NCI-H128 (cell line): ENCODE measurements around the gene INSYN2B.
"Not testable (repeated sequence)": the region's sequence is repeated elsewhere in the genome, so short reads cannot be mapped to it uniquely, and the experiment has no call there.

Experiments
- DNase-seq: peaks from one replicate; lab custom pipeline; 2025; ENCODE audit not compliant: unreplicated experiment; lab: John Stamatoyannopoulos, UW

The INSYN2B gene

DNA sequence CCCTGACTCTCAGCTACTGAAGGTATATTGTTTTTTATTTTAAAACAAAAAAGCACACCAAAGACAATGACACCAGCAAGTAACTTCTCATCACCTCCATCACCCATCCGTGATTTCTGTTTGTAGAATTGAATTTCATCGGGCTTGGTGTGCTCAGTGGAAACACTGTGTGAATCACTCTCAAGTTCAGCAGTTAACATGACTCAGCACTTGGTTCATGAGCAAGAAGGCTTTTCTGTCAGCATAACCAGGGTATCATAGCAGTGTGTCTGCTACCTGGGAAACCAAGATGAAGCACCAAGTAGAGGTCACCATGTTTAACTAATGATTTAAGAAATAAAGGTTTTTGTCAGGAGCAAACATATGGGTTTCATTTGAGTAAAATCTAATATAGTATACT, 123.7 kb downstream of the INSYN2B start:
- DNase-seq, result no peak

DNA sequence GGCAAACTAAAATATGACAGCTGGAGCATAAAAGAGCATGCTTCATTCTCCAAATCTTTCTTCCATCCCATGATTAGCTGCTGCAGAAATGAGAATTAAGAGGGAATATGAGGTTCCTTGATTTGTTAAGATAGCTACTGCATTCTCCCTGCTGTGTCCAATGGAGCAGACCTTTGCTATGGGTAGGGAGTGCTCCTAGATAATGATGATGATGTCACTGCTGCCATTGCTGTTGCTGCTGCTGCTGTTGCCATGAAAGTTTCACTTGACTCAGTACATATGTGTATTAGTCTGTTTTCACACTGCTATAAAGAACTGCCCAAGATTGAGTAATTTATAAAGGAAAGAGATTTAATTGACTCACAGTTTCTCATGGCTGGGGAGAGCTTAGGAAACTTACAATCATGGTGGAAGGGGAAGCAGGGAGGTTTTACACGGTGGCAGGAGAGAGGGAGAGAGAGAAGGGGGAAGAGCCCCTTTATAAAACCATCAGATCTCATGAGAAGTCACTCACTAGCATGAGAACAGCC, 128.9 kb downstream of the INSYN2B start:
- DNase-seq, result no peak

DNA sequence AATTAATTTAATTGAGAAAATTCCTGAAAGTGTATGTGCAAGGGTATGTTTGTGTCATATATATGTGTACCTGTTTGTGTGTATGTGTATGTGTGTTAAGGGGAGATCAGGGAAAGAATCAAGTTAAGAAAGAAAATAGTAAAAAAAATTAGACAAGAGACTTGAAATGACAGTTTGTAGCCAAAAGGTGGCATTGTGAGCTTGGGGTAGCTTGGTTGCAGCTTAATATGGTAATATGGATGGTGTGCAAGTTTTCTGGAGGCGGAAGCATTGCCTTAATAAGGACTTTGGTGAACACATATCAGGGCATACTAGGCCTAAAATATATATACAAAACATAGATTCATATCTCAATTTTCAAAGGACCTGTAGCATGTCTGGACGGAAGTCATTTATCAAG, 129.9 kb downstream of the INSYN2B start:
- no peak for DNase-seq

DNA sequence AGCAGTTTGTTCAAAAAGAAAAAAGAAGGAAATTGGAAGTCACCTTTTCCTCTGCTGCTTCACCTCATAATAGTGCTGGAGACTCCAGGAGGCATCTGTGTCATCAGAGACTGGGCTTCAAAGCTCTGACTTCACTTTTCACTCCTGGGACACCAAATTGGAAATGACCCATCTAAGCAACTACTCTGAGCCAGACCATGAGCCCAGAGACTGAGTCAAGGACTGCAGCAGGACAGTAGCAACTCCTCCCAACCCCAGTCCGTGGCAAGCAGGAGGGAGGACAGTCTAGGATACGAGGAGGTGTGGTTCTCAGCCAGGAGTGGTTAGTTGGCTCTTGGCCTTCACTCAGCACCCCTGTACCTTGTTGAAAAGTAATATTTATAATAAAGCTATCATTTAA, 131.5 kb downstream of the INSYN2B start:
- no peak for DNase-seq

- DNase-seq, result no peak
Observed at GRCh38 chr5:169848271-169848670, 132.0 kb downstream of the INSYN2B start.

DNA sequence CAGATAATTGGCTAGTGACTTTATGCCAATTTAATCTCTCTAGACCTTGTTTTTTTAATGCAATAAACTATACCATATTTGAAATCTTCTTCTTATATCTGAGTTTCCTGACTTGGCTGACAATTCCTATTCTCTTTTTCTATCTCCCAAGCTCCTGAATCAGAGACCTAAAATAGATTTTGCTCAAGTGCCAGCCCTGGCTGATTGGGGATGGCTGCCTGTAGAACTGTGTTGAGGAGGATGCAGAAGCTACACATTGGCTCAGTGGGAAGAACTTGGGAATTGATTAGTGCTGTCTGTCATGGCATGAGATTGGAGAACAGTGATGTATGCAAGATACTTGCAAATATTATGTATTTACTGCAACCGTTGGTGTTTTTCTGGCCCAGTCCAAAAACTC, 132.8 kb downstream of the INSYN2B start:
- DNase-seq, result no peak

- no peak for DNase-seq
Observed at GRCh38 chr5:169842699-169843098, 137.6 kb downstream of the INSYN2B start.

GRCh38 chr5:169840405-169840804, 139.9 kb downstream of the INSYN2B start:
- no peak for DNase-seq

DNA sequence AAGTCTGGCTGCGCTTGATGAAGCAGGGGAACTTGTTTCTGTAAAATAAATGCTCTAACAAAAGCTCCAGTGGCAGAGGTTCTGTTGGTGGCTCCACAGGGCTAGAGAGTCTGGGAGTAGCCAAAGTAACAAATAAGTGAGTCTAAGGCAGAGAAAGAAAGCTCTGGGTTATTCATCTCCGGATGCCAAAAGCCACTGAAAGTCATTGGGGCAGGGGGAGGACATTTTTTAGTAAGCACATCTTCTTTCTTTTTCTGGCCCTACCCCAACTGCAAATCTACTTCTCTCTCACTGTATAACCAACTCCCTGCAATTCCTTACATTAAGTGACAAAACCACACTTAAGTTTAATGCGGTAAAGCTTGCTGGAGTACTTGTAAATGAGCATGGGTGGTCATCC, 141.6 kb downstream of the INSYN2B start:
- no peak for DNase-seq

GRCh38 chr5:169837686-169838085, 142.6 kb downstream of the INSYN2B start:
- DNase-seq, result no peak

DNA sequence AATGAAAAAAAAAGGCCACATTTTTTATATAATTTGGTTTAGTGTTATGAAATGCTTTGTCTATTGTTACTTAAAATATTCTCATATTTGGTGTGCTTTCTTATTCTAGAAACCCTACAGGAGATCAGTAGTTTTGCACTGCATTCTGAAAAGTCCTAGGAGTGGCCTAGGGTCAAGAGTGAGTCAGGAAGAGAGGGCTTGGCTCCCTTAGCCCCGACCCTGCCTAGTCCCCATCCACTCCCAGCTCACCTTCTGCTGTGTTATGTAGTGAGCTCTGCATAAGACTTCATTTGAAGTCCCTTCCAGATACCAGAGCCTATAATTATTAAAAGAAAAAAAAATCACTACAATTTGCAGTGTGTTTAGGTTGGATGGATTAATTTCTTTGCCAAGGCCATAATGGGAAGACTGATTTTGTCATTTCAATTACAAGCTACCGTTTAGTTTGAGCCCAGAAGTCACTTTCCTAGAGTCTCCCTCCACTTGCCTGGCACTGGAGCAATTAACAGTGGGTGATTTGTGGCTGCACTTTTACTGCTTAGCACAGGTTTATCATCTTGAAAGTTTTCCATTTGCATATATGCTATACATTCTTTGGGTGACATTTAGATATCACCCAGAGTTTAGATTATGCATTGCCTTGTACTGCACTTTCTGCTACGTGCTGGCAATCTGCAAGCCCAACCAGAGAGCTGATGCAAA, 143.3 kb downstream of the INSYN2B start:
- no peak for DNase-seq

GRCh38 chr5:169834540-169834939, 145.8 kb downstream of the INSYN2B start:
- not testable (repeated sequence) for DNase-seq

DNA sequence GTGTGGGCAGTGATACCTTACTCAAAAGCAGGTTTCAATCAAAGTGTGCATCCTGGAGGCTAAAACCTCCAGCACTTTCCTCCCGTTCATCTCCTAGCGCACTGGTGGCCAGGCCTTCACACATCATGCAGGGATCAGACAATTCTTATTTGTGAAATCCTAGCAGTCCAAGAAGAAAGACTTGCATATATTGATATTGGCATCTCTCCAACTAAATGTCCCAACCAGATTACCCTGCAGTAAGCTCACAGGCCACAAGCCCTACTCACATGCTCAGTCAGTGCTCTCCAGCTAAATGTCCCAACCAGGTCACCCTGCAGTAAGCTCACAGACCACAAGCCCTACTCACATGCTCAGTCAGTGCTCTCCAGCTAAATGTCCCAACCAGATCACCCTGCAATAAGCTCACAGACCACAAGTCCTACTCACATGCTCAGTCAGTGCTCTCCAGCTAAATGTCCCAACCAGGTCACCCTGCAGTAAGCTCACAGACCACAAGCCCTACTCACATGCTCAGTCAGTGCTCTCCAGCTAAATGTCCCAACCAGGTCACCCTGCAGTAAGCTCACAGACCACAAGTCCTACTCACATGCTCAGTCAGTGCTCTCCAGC, 146.5 kb downstream of the INSYN2B start:
- not testable (repeated sequence) for DNase-seq

GRCh38 chr5:169832845-169833244, 147.4 kb downstream of the INSYN2B start:
- DNase-seq, result no peak

DNA sequence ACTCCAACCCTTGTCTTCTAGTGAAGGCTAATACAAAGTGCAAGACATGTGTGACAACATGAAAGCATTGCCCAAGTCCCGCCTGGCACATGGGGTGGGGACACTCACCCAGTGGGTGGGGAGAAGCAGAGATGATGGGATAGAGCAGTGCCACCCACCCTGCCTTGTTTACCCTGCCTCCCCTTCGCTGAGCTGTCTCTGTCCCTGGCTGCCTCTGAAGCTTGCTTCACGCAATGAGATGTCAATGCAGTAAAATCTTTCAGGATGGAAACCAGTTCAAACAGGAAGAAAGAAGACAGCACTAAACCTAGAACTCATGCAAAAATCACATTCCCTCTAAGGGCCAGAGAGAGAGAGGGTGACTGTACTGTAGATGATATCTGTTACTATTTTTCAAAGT, 148.0 kb downstream of the INSYN2B start:
- no peak for DNase-seq

DNA sequence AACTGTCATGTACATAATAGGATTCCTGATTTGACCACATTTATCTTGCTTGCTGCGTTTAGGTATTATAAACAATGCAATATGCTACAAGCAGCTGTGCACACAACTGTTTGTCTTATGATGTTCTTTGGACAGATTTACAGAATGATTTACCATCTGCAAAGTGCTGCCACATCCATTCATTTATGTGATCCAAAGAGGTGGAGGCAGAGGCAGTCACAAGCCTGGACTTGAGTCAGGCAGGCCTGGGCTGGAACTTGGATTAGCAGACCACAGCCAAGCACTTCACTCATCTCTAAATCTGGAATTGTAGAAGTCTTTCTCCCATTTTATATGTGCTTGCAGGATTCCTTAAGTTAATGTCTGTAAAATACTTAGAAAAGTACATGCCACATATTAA, 149.0 kb downstream of the INSYN2B start:
- no peak for DNase-seq

DNA sequence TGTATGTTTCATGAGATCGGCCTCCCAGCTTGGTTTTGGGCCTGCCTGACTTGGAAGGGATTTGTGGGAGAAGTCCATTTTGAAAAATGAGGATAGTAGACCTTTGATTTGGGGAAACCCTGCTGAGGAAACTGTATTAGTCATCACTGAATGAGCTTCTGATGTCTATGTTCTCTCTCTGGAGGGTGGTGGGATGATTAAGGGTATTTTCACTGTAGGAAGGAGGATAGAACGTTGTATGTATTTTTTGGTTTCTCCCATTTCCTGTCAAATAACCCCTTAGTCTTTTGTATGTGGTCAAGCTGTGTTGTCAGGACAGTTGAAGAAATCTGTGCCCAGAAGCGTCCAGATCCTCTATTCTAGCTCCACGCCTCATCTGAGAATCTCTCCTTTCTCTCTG, 151.9 kb downstream of the INSYN2B start:
- DNase-seq, result no peak

DNA sequence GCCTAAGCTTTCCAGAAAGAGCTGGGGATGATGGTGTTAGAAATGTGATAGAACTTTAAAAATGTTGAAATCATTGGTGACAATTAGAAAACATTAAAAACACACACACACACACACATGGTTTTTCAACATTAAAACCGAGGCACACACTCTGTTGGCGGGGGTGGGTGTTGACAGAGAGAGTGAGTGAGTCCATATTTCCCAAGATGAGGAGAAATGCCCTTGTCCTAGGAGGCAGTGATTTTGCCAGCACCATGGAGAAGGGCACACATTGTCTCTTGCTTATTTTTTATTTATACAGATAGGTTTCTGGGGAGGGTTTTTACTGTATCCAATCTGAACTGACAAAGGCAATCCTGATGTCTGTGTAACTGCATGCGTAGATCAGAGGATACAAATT, 152.5 kb downstream of the INSYN2B start:
- DNase-seq, result no peak

GRCh38 chr5:169826618-169827017, 153.7 kb downstream of the INSYN2B start:
- no peak for DNase-seq

- no peak for DNase-seq
Observed at GRCh38 chr5:169817031-169817430, 163.3 kb downstream of the INSYN2B start.

GRCh38 chr5:169814522-169814921, 165.8 kb downstream of the INSYN2B start:
- DNase-seq, result no peak
